PC-9 (cell line): ENCODE results near the gene ANTXR2.

Experiments used
- EZH2 ChIP-seq: fragments of 200-600 bp; sonication (generic); IDR thresholded peaks from 2 replicates; pipeline ENCODE4 v1.8.0; 2017; ENCODE audit warnings: antibody characterized with exemption, low read depth
- TF ChIP-seq, protein P1 (sequence below): fragments of 200-600 bp; sonication (generic); conservative IDR thresholded peaks from 2 replicates; pipeline ENCODE4 v1.6.1; 2017; ENCODE audit warnings: mixed run types, antibody characterized with exemption, mild to moderate bottlenecking, moderate library complexity

DNA sequence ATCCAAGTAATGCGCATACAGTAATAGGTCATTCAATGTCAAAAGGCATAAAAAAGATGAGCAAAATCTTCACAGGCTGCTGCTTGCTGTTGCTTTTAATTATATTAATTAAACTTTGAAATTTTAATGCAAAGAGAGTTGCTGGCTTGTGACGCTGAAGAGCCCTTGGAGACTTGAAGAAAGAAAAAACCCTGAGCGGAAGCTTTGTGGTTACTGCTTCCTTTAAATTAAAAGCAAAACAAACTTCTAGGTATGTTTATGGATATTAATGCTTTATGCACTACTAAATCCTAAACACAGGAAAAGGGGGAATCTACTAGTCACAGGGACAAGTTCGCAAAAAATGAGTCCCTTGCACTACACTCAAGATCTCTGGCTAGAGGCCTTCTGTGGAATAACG, 166.7 kb downstream of the ANTXR2 start:
- TF ChIP-seq, protein P1, sequence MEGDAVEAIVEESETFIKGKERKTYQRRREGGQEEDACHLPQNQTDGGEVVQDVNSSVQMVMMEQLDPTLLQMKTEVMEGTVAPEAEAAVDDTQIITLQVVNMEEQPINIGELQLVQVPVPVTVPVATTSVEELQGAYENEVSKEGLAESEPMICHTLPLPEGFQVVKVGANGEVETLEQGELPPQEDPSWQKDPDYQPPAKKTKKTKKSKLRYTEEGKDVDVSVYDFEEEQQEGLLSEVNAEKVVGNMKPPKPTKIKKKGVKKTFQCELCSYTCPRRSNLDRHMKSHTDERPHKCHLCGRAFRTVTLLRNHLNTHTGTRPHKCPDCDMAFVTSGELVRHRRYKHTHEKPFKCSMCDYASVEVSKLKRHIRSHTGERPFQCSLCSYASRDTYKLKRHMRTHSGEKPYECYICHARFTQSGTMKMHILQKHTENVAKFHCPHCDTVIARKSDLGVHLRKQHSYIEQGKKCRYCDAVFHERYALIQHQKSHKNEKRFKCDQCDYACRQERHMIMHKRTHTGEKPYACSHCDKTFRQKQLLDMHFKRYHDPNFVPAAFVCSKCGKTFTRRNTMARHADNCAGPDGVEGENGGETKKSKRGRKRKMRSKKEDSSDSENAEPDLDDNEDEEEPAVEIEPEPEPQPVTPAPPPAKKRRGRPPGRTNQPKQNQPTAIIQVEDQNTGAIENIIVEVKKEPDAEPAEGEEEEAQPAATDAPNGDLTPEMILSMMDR, result no peak
- no peak for TF ChIP-seq EZH2
